Uterine smooth muscle cell (primary cell): ENCODE measurements around the gene SYCP3. TPM values are rescaled to one million over a fixed set of nuclear protein-coding genes. Genes with fewer than 3 reads are reported as not detected.

Experiments
- total RNA-seq: library from RNA; depleted of rRNA; stranded (reverse); fragments of >200 nt; gene quantifications from 2 replicates; pipeline ENCODE4 v1.2.3, GENCODE V29; 2014

SYCP3 gene
- under 0.01 and 0.11 TPM in 2 replicates for total RNA-seq

DNA sequence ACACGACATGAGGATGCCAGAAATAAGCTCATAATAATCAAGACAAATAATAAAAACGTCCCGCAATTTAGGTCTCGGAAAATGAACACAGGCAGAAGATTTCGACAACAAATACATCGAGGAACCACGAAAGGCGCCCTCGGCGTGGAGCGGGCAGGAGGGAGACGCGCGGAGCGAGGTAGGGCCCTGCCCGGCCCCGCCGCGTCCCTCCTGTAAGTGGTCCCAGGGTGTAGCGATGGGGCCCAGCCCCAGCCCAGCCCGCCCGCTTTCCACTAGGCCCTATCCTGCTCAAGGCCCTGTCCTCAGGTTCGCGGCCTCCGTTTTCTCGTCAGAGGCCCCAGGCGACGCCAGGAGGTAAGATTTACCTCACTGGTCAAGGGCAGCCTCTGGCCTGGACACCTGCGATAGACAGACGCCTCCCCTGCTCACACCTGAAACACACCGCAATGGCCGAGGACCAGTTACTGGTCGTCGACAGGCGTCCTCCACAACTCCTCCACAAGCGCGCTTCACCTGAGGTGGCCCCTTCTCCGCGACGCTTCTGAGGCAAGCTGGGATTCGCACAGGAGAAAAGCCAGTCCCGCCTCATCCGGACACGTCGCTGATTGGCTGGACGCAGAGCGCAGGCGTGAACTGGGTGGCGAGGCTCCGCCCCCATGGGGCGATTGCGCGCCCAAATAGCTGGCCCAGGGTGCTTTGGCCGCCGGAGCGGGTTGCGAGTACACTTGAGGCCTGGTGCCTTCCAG lies at the start of gene SYCP3:
Gene SYCP3 (minus strand): TSS at position 543 of the 746 bp plus-strand sequence. CDS start 1,527 bp downstream, outside the sequence.

DNA sequence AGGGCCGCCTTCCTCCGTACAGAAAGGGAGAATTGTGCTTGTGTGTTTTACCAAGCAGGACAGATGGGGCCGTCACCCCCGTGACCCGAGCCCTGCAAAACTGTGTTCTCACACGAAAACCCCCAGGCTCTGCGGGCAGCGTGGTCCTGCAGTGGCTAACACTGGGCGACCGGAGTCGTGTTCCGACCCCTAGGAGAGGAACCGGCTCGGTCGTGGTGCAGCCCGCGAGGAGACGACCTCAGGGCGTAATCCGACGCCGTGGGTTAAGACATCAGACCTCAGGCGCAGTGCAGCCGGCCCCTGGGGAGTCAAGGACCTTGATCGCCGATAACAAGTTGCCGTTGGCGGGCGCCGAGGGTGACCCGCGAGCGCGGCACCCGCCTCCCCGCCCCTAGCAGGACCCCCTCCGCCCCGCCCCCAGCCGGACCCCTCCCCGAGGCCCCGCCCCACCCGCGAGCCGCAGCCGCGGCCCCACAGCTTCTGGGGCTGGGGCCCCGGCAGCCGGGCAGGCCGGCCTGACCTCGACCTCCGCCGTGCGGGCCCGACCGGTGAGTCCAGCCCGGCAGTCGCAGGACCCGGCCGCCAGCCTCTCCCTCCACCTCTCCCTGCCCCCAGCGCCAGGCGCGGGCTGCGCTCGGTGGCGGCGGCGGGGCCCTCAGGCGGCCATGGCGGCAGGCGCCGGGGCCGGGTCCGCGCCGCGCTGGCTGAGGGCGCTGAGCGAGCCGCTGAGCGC lies 41.9 kb downstream of the SYCP3 start, which contains the start of gene CHPT1:
Gene CHPT1 (plus strand): TSS at position 444 of the 733 bp plus-strand sequence. CDS start 222 bp downstream, at position 666.

Other genes with a start within 250 kb of the SYCP3 start
- gene MYBPC1, start 144.5 kb downstream of the SYCP3 start, total RNA-seq = not detected in 2 replicates
- gene CHPT1, start 41.8 kb downstream of the SYCP3 start, total RNA-seq = 49.6 and 60.9 TPM in 2 replicates
- gene GNPTAB, start 91.5 kb upstream of the SYCP3 start, total RNA-seq = 31.0 and 39.9 TPM in 2 replicates
- 32.2 and 59.6 TPM in 2 replicates for gene DRAM1, start 138.1 kb upstream of the SYCP3 start, total RNA-seq